Breast epithelium (tissue), 4 donors: ENCODE data around the gene HRH2. TPM values are rescaled to one million over a fixed set of nuclear protein-coding genes. Genes with fewer than 3 reads are reported as not detected.
"Not testable (repeated sequence)": the region's sequence is repeated elsewhere in the genome, so short reads cannot be mapped to it uniquely, and the experiment has no call there.

Experiments used
- DNase-seq, 2 donors: peaks; one replicate each; pipeline ENCODE4 v3.0.0-alpha.2; 2019; ENCODE audit warnings: low spot score in 2 of 2
- H3K27ac ChIP-seq, 2 donors: fragments of 200-600 bp; sonication (generic) in 1 of 2; one replicate each; pipeline ENCODE4 v1.5.1; 2016 to 2019; ENCODE audit warnings: mild to moderate bottlenecking in 1 of 2
- H3K27me3 ChIP-seq, 2 donors: fragments of 200-600 bp; sonication (generic) in 1 of 2; one replicate each; pipeline versions ENCODE4 v1.5.1 to v1.6.0; 2017 to 2019; ENCODE audit warnings: control low read depth in 1 of 2, mild to moderate bottlenecking in 1 of 2
- H3K36me3 ChIP-seq: fragments of 200-600 bp; one replicate; pipeline ENCODE4 v1.5.1; 2019
- H3K4me1 ChIP-seq, 2 donors: fragments of 200-600 bp; sonication (generic); one replicate each; pipeline ENCODE4 v1.5.1; 2016 to 2019; ENCODE audit warnings: control low read depth in 1 of 2
- H3K4me3 ChIP-seq, 3 donors: fragments of 200-600 bp; sonication (generic); 1 replicate in 2 of 3; 2 replicates in 1 of 3; pipeline ENCODE4 v1.5.1; 2016 to 2019; ENCODE audit warnings: mild to moderate bottlenecking in 3 of 3, moderate library complexity in 2 of 3
- H3K9me3 ChIP-seq, 2 donors: fragments of 200-600 bp; sonication (generic) in 1 of 2; one replicate each; pipeline ENCODE4 v1.5.1; 2016 to 2019; ENCODE audit warnings: control low read depth in 1 of 2
- POLR2A ChIP-seq: fragments of 450-650 bp; IDR thresholded peaks from one replicate; pipeline ENCODE4 v1.6.1; 2016; ENCODE audit warnings: antibody characterized with exemption, mild to moderate bottlenecking, moderate library complexity
- POLR2AphosphoS5 ChIP-seq, 3 donors: sonication (generic); formaldehyde crosslinking; IDR thresholded peaks; one replicate each; pipeline ENCODE4 v1.6.1; 2017; ENCODE audit warnings: antibody characterized with exemption in 3 of 3
- intact Hi-C: fragments of 100-400 bp; cut with DNase I; formaldehyde crosslinking; loops from one replicate; pipeline ENCODE4 v1.15.1; 2023; ENCODE audit warnings: low total_unique reads
- total RNA-seq, 3 donors: library from RNA; depleted of rRNA; stranded (reverse); fragments of >200 nt; gene quantifications; one replicate each; pipeline ENCODE4 v1.1.0, GENCODE V29; 2016
- TF ChIP-seq, protein P1 (sequence below), 3 donors: fragments of 450-650 bp; IDR thresholded peaks; one replicate each; pipeline ENCODE4 v1.5.1; 2016 to 2017; ENCODE audit warnings: antibody characterized with exemption in 3 of 3, mild to moderate bottlenecking in 3 of 3, moderate library complexity in 3 of 3

Gene HRH2
- total RNA-seq, 3 donors from 2014 or later: 0.73 to 5.0 (median 2.0) TPM

GRCh38 chr5:175717837-175718236 is 60.0 kb downstream of the HRH2 start:
- intact Hi-C loops: no loop called here
- no peak for DNase-seq
- peaks cover 11 to 31% of the 10 kb centered on the region in 2 donors for H3K9me3 ChIP-seq
- no peaks in the 10 kb centered on the region for H3K4me1 ChIP-seq
- no peaks in the 10 kb centered on the region for H3K36me3 ChIP-seq
- H3K27me3 ChIP-seq: peaks cover 0 to 3% of the 10 kb centered on the region in 2 donors
- TF ChIP-seq POLR2AphosphoS5 (IDR thresholded peaks at IDR 0.05): no peak
- TF ChIP-seq, protein P1, sequence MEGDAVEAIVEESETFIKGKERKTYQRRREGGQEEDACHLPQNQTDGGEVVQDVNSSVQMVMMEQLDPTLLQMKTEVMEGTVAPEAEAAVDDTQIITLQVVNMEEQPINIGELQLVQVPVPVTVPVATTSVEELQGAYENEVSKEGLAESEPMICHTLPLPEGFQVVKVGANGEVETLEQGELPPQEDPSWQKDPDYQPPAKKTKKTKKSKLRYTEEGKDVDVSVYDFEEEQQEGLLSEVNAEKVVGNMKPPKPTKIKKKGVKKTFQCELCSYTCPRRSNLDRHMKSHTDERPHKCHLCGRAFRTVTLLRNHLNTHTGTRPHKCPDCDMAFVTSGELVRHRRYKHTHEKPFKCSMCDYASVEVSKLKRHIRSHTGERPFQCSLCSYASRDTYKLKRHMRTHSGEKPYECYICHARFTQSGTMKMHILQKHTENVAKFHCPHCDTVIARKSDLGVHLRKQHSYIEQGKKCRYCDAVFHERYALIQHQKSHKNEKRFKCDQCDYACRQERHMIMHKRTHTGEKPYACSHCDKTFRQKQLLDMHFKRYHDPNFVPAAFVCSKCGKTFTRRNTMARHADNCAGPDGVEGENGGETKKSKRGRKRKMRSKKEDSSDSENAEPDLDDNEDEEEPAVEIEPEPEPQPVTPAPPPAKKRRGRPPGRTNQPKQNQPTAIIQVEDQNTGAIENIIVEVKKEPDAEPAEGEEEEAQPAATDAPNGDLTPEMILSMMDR (IDR thresholded peaks at IDR 0.05): no peak
- no peak for TF ChIP-seq POLR2A
- H3K4me3 ChIP-seq: no peak overlapping the region
- H3K27ac ChIP-seq: no peak overlapping the region

DNA sequence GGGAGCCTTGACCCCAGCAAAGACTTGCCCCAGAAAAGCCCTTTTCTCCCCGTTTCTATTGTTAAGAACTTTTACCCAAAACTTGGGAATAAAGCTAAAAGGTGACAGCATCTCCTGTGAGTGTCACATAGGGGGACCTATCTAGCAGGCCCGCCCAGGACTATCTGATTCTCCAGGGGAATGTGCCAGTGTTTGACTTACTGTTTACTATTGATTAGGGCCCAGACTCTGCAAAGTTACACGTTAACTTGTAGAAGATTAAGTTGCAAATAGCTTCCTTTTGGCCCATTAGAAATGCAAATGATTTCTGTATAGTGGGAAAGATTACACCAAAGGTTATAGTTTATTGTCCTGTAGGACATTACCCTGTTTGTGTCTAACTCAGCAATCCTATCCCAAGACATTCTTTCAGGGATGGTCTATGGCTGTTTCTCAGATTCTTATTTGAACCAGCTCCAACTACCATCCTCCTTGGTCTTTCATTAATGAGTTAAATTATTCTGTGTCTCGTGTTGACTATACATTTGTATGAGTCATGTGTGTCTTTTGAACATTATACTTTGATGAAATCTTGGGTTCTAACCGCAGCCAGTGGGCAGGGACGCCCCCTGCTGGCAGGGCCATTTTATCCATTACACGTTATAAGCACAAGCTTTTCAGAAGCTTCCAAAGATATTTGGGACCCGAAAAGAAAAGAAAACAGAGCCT is 60.7 kb downstream of the HRH2 start:
- H3K27me3 ChIP-seq: peaks cover 0 to 3% of the 10 kb centered on the region in 2 donors
- intact Hi-C loops: no loop called here
- DNase-seq: peak in 1 of 2 donors; percentile 56

DNA sequence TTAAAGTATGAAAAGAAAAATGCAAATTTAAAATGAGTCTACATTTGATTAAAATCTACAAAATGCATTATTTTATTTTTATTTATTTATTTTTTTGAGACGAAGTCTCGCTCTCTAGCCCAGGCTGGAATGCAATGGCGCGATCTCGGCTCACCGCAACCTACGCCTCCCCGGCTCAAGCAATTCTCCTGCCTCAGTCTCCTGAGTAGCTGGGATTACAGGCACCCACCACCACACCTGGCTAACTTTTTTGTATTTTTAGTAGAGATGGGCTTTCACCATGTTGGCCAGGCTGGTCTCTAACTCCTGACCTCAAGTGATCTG is 61.2 kb downstream of the HRH2 start:
- H3K27ac ChIP-seq, H3K27me3 ChIP-seq, H3K4me3 ChIP-seq, intact Hi-C loops, H3K4me1 ChIP-seq, H3K36me3 ChIP-seq: not testable (repeated sequence)
- DNase-seq: peak in 1 of 2 donors; percentile 6
- H3K9me3 ChIP-seq: peaks cover 6 to 24% of the 10 kb centered on the region in 2 donors

More for the DNA sequence above, 60.7 kb downstream of the HRH2 start:
- no peak for TF ChIP-seq POLR2A
- TF ChIP-seq, protein P1 (IDR thresholded peaks at IDR 0.05): peak in 2 of 3 donors; percentile 31 to 53
- H3K36me3 ChIP-seq: no peaks in the 10 kb centered on the region
- no peaks in the 10 kb centered on the region for H3K4me1 ChIP-seq
- no peak overlapping the region for H3K4me3 ChIP-seq
- peaks cover 11 to 29% of the 10 kb centered on the region in 2 donors for H3K9me3 ChIP-seq
- no peak overlapping the region for H3K27ac ChIP-seq

DNA sequence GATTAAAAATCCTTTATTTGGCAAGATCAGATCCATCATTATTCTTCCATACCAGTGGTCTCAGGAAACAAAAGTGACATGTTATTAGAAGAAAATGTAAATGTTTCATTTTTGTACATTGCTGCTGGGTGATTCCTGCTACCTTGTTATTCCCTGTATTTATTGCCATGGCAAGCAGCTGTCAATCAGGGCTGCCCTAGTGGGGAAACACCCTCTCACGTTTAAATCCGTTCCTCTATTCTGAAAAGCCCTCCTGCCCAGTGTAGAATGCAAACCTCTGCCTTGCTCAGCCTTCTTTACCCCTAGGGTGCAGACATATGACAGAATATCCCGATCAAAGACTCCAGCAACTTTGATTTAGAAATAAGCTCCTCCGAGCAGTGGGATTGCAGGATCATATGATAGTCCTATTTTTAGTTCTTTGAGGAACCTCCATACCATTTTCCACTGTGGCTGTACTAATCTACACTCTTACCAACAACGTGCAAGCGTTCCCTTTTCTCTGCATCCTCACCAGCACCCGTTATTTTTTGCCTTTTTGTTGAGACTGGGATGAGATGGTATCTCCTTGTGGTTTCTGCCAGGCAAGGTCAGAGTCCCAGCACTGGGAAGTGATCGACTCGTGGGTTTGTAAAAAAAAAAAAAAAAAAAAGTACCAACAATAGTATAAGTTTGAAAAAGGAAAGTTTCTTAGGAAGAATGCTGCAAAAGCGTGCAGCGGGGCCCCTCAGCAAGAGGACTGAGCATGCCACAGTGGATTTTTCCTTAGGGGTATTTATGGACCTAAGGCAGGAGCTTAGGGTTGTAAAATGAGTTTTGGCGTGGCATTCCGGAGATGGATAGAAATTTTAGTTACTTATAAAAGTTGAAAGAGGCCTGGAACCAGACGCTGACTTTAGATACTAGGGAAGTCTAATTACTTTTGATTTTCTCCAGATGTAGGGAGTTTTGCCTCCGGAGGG is 66.7 kb downstream of the HRH2 start:
- Histone ChIP-seq H3K27me3 (peaks cover 7 to 22% of the 10 kb centered on the region in 2 donors), H3K9me3 (no peaks in the 10 kb centered on the region), H3K4me1 (no peaks in the 10 kb centered on the region), H3K4me3 (no peak overlapping the region), H3K36me3 (no peaks in the 10 kb centered on the region), H3K27ac (no peak overlapping the region)
- TF ChIP-seq POLR2AphosphoS5 (IDR thresholded peaks at IDR 0.05): no peak
- TF ChIP-seq, protein P1 (IDR thresholded peaks at IDR 0.05): no peak
- TF ChIP-seq POLR2A: no peak
- peak in 1 of 2 donors; percentile 10 for DNase-seq
- intact Hi-C loops: no loop called here

GRCh38 chr5:175728316-175728715 is 70.4 kb downstream of the HRH2 start:
- TF ChIP-seq POLR2AphosphoS5 (IDR thresholded peaks at IDR 0.05): no peak
- intact Hi-C loops: no loop called here
- Histone ChIP-seq H3K4me3 (no peak overlapping the region), H3K9me3 (no peaks in the 10 kb centered on the region), H3K27ac (no peak overlapping the region), H3K27me3 (peaks cover 7 to 27% of the 10 kb centered on the region in 2 donors), H3K36me3 (no peaks in the 10 kb centered on the region), H3K4me1 (no peaks in the 10 kb centered on the region)
- DNase-seq: peak in 1 of 2 donors; percentile 28
